HepG2 (cell line): ENCODE measurements around the gene CYP2S1. TPM values are rescaled to one million over a fixed set of nuclear protein-coding genes. Genes with fewer than 3 reads are reported as not detected.

ENCODE experiments used
- DPF2 ChIP-seq: sonication (generic); formaldehyde crosslinking; IDR thresholded peaks from 2 replicates; pipeline ENCODE4 v1.4.0; 2020; ENCODE audit warnings: mild to moderate bottlenecking, low read depth, missing genetic modification reagents, borderline replicate concordance
- ETV5 ChIP-seq: IDR thresholded peaks from 2 replicates; pipeline ENCODE4 v1.6.1; 2018; ENCODE audit warnings: missing biosample characterization, missing genetic modification reagents, inconsistent platforms, borderline replicate concordance
- FOXJ3 ChIP-seq: sonication (generic); formaldehyde crosslinking; IDR thresholded peaks from 2 replicates; pipeline ENCODE4 v1.4.0; 2020; ENCODE audit warnings: missing genetic modification reagents, mild to moderate bottlenecking, borderline replicate concordance
- GATAD2A ChIP-seq: IDR thresholded peaks from 2 replicates; pipeline ENCODE4 v1.6.1; 2016
- HNF4G ChIP-seq, 2 experiments: sonication (generic) in 1 of 2; formaldehyde crosslinking in 1 of 2; IDR thresholded peaks; 2 replicates each; pipeline versions ENCODE4 v1.4.0 to v1.6.1; 2011 to 2020; ENCODE audit warnings: borderline replicate concordance in 2 of 2, low read depth in 2 of 2, mild to moderate bottlenecking in 2 of 2, low read length in 1 of 2, missing genetic modification reagents in 1 of 2, moderate library complexity in 1 of 2
- NR2C2 ChIP-seq: sonication (generic); formaldehyde crosslinking; IDR thresholded peaks from 2 replicates; pipeline ENCODE4 v1.4.0; 2020; ENCODE audit warnings: missing genetic modification reagents, mild to moderate bottlenecking, moderate library complexity, borderline replicate concordance
- NR2F2 ChIP-seq: IDR thresholded peaks from 2 replicates; pipeline ENCODE4 v1.6.1; 2012; ENCODE audit warnings: low read depth, inconsistent platforms, borderline replicate concordance
- PPARG ChIP-seq: conservative IDR thresholded peaks from 2 replicates; pipeline ENCODE4 v1.6.1; 2016; ENCODE audit warnings: missing biosample characterization, missing genetic modification reagents
- SOX13 ChIP-seq, 3 experiments: fragments of 450-650 bp in 1 of 3; sonication (generic) in 1 of 3; formaldehyde crosslinking in 1 of 3; IDR thresholded peaks in 2 of 3; conservative IDR thresholded peaks in 1 of 3; 2 replicates each; pipeline versions ENCODE4 v1.5.0 to v1.6.1; 2016 to 2020; ENCODE audit warnings: antibody characterized with exemption in 1 of 3, mild to moderate bottlenecking in 1 of 3, missing compliant biosample characterization in 1 of 3, missing genetic modification reagents in 1 of 3, moderate library complexity in 1 of 3
- ZC3H13 ChIP-seq: sonication (generic); formaldehyde crosslinking; IDR thresholded peaks from 2 replicates; pipeline ENCODE4 v1.8.1; 2023; ENCODE audit warnings: mild to moderate bottlenecking, missing genetic modification reagents, moderate library complexity
- ZFY ChIP-seq: sonication (generic); formaldehyde crosslinking; IDR thresholded peaks from 2 replicates; pipeline ENCODE4 v1.4.0; 2020; ENCODE audit warnings: missing genetic modification reagents
- ZNF430 ChIP-seq: sonication (generic); formaldehyde crosslinking; IDR thresholded peaks from 2 replicates; pipeline ENCODE4 v1.9.0; 2021; ENCODE audit warnings: mild to moderate bottlenecking, missing genetic modification reagents
- ZNF605 ChIP-seq: sonication (generic); formaldehyde crosslinking; IDR thresholded peaks from 2 replicates; pipeline ENCODE4 v1.8.0; 2022; ENCODE audit warnings: mild to moderate bottlenecking, missing genetic modification reagents
- polyA plus RNA-seq, 8 experiments: library from polyadenylated mRNA; depleted of rRNA in 3 of 8; stranded (reverse) in 7 of 8; unstranded in 1 of 8; fragments of >200 nt; fragmentation: Illumina TruSeq in 4 of 8; extraction: Trizol in 4 of 8; gene quantifications; 2 replicates each; pipeline versions ENCODE4 v1.2.1 to v1.2.3, GENCODE V29; 2011 to 2016; ENCODE audit warnings: low read depth in 4 of 8, missing spikeins in 1 of 8, mixed read lengths in 1 of 8; ENCODE audit not compliant: insufficient read depth in 1 of 8
- total RNA-seq, 5 experiments: library from RNA; depleted of rRNA; stranded (reverse); fragments of >200 nt; fragmentation: Illumina TruSeq; extraction: Trizol; gene quantifications; 2 replicates each; pipeline ENCODE4 v1.2.3, GENCODE V29; 2016; ENCODE audit warnings: low read depth in 1 of 5
- TF ChIP-seq, protein P1 (sequence below): sonication (generic); formaldehyde crosslinking; IDR thresholded peaks from 2 replicates; pipeline ENCODE4 v1.9.0; 2021; ENCODE audit warnings: missing genetic modification reagents, mild to moderate bottlenecking, borderline replicate concordance
- TF ChIP-seq, protein P2 (sequence below): sonication (generic); formaldehyde crosslinking; IDR thresholded peaks from 2 replicates; pipeline ENCODE4 v1.5.0; 2020; ENCODE audit warnings: mild to moderate bottlenecking, low read depth, missing genetic modification reagents, borderline replicate concordance
- TF ChIP-seq, protein P3 (sequence below): sonication (generic); formaldehyde crosslinking; IDR thresholded peaks from 2 replicates; pipeline ENCODE4 v1.4.0; 2020; ENCODE audit warnings: missing genetic modification reagents, borderline replicate concordance

Gene CYP2S1
- total and polyA plus RNA-seq, 2 of the 13 experiments (the other 11 are each of a cell fraction or from before 2014, with no cell fraction given): 0.09 to 2.1 TPM

- no peak for TF ChIP-seq SOX13 (IDR thresholded peaks at IDR 0.05)
- peak in 1 of 2 experiments; percentile 52; a peak in 1 of 4 replicates for TF ChIP-seq SOX13 (CRISPR knock-in tag; conservative IDR thresholded peaks at IDR 0.05 in 1 of 2, IDR thresholded peaks at IDR 0.05 in 1 of 2)
- TF ChIP-seq GATAD2A (CRISPR knock-in tag): peak; percentile 66; the same call in 1 of the 2 replicates
- TF ChIP-seq ETV5 (CRISPR knock-in tag): peak; percentile 96
- TF ChIP-seq ZFY (CRISPR knock-in tag): 0 out of 2 replicates have a peak, but pooled peaks have one; percentile 10
- no peak for TF ChIP-seq ZC3H13 (CRISPR knock-in tag)
- TF ChIP-seq, protein P1, sequence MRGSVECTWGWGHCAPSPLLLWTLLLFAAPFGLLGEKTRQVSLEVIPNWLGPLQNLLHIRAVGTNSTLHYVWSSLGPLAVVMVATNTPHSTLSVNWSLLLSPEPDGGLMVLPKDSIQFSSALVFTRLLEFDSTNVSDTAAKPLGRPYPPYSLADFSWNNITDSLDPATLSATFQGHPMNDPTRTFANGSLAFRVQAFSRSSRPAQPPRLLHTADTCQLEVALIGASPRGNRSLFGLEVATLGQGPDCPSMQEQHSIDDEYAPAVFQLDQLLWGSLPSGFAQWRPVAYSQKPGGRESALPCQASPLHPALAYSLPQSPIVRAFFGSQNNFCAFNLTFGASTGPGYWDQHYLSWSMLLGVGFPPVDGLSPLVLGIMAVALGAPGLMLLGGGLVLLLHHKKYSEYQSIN (CRISPR knock-in tag): no peak
- TF ChIP-seq NR2C2 (CRISPR knock-in tag): no peak
- TF ChIP-seq ZNF605: peak; percentile 68; the same call in 1 of the 2 replicates
- no peak for TF ChIP-seq FOXJ3 (CRISPR knock-in tag)
- TF ChIP-seq PPARG (CRISPR knock-in tag): peak; percentile 74; the same call in 1 of the 2 replicates
- TF ChIP-seq ZNF430 (CRISPR knock-in tag): peak; percentile 69; the same call in 1 of the 2 replicates
- TF ChIP-seq HNF4G (IDR thresholded peaks at IDR 0.05; ENCODE audit: borderline replicate concordance, low read depth, low read length): peak; percentile 72
- peak; percentile 46; the same call in 1 of the 2 replicates for TF ChIP-seq HNF4G (CRISPR knock-in tag; IDR thresholded peaks at IDR 0.05; ENCODE audit: borderline replicate concordance, low read depth)
- TF ChIP-seq, protein P2, sequence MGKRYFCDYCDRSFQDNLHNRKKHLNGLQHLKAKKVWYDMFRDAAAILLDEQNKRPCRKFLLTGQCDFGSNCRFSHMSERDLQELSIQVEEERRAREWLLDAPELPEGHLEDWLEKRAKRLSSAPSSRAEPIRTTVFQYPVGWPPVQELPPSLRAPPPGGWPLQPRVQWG: no peak
- TF ChIP-seq DPF2 (CRISPR knock-in tag): peak; percentile 70
- peak; percentile 22; the same call in 1 of the 2 replicates for TF ChIP-seq NR2F2
- TF ChIP-seq, protein P3, sequence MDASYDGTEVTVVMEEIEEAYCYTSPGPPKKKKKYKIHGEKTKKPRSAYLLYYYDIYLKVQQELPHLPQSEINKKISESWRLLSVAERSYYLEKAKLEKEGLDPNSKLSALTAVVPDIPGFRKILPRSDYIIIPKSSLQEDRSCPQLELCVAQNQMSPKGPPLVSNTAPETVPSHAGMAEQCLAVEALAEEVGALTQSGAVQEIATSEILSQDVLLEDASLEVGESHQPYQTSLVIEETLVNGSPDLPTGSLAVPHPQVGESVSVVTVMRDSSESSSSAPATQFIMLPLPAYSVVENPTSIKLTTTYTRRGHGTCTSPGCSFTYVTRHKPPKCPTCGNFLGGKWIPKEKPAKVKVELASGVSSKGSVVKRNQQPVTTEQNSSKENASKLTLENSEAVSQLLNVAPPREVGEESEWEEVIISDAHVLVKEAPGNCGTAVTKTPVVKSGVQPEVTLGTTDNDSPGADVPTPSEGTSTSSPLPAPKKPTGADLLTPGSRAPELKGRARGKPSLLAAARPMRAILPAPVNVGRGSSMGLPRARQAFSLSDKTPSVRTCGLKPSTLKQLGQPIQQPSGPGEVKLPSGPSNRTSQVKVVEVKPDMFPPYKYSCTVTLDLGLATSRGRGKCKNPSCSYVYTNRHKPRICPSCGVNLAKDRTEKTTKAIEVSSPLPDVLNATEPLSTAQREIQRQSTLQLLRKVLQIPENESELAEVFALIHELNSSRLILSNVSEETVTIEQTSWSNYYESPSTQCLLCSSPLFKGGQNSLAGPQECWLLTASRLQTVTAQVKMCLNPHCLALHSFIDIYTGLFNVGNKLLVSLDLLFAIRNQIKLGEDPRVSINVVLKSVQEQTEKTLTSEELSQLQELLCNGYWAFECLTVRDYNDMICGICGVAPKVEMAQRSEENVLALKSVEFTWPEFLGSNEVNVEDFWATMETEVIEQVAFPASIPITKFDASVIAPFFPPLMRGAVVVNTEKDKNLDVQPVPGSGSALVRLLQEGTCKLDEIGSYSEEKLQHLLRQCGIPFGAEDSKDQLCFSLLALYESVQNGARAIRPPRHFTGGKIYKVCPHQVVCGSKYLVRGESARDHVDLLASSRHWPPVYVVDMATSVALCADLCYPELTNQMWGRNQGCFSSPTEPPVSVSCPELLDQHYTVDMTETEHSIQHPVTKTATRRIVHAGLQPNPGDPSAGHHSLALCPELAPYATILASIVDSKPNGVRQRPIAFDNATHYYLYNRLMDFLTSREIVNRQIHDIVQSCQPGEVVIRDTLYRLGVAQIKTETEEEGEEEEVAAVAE (CRISPR knock-in tag): no peak
Measured at GRCh38 chr19:41166944-41167804, 25.8 kb upstream of the CYP2S1 start (continued).
